Type B pancreatic cell (in vitro differentiated cells): ENCODE results near the gene SERINC5. TPM values are rescaled to one million over a fixed set of nuclear protein-coding genes. Genes with fewer than 3 reads are reported as not detected.
"Not testable (repeated sequence)": the region's sequence is repeated elsewhere in the genome, so short reads cannot be mapped to it uniquely, and the experiment has no call there.

Experiments
- DNase-seq: peaks from one replicate; pipeline ENCODE4 v3.0.0; 2021; ENCODE audit warnings: mixed read lengths; ENCODE audit not compliant: unreplicated experiment; ENCODE audit errors: extremely low spot score
- H3K27ac Mint-ChIP-seq: 2 replicates; pipeline ENCODE4 v1.8.0; 2021; ENCODE audit warnings: mild to moderate bottlenecking, mixed read lengths
- H3K27me3 Mint-ChIP-seq: 2 replicates; pipeline ENCODE4 v1.8.0; 2021; ENCODE audit warnings: mixed read lengths
- H3K36me3 Mint-ChIP-seq: 2 replicates; pipeline ENCODE4 v1.8.0; 2021; ENCODE audit warnings: mixed read lengths
- H3K4me1 Mint-ChIP-seq: one replicate; pipeline ENCODE4 v1.8.0; 2021; ENCODE audit warnings: mixed read lengths; ENCODE audit not compliant: unreplicated experiment
- H3K4me3 Mint-ChIP-seq: 2 replicates; pipeline ENCODE4 v1.8.0; 2021; ENCODE audit warnings: mild to moderate bottlenecking, mixed read lengths
- H3K9me3 Mint-ChIP-seq: 2 replicates; pipeline ENCODE4 v1.8.0; 2021; ENCODE audit warnings: mixed read lengths
- total RNA-seq: library from RNA; stranded (reverse); gene quantifications from 2 replicates; pipeline ENCODE4 v1.2.1, GENCODE V29; 2021; ENCODE audit warnings: low replicate concordance
- TF ChIP-seq, protein P1 (sequence below): fragments of 200-600 bp; sonication (generic); conservative IDR thresholded peaks from 2 replicates; pipeline ENCODE4 v1.5.0; 2021; ENCODE audit warnings: antibody characterized with exemption, mild to moderate bottlenecking

The SERINC5 gene
- total RNA-seq, 1 donor from 2014 or later, result 59.0 TPM

DNA sequence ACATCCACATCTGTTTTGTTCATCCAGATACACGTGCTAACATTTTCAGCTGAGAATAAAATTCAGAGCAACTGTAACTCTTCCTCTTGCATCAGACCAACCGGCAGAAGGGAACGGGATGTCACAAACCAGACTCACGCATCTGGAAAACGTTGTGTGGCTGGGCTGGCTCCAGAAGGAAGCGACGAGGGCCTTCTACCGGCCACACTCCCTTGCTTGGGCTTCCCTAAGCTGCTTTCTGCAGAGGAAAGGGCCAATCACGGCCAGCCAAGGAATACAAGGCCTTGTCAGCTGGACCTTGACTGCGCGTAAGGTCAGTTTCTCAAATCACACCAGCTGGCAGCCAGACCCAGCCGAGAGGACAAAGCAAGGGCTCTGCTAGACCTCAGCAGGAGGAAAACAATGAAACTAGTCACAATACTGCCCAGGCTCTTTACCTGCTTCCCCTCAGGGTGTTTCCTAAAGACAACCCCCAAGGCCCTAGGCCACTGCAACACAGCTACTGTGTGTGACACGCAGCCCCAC is 114.6 kb downstream of the SERINC5 start:
- Mint-ChIP-seq H3K36me3 (peaks cover 25% of the 10 kb centered on the region), H3K27me3 (no peaks in the 10 kb centered on the region), H3K27ac (peak overlapping the region; percentile 73), H3K9me3 (no peaks in the 10 kb centered on the region), H3K4me3 (peak overlapping the region; percentile 1), H3K4me1 (peaks cover 33% of the 10 kb centered on the region)
- TF ChIP-seq, protein P1, sequence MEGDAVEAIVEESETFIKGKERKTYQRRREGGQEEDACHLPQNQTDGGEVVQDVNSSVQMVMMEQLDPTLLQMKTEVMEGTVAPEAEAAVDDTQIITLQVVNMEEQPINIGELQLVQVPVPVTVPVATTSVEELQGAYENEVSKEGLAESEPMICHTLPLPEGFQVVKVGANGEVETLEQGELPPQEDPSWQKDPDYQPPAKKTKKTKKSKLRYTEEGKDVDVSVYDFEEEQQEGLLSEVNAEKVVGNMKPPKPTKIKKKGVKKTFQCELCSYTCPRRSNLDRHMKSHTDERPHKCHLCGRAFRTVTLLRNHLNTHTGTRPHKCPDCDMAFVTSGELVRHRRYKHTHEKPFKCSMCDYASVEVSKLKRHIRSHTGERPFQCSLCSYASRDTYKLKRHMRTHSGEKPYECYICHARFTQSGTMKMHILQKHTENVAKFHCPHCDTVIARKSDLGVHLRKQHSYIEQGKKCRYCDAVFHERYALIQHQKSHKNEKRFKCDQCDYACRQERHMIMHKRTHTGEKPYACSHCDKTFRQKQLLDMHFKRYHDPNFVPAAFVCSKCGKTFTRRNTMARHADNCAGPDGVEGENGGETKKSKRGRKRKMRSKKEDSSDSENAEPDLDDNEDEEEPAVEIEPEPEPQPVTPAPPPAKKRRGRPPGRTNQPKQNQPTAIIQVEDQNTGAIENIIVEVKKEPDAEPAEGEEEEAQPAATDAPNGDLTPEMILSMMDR, result no peak
- peak; percentile 70 for DNase-seq

DNA sequence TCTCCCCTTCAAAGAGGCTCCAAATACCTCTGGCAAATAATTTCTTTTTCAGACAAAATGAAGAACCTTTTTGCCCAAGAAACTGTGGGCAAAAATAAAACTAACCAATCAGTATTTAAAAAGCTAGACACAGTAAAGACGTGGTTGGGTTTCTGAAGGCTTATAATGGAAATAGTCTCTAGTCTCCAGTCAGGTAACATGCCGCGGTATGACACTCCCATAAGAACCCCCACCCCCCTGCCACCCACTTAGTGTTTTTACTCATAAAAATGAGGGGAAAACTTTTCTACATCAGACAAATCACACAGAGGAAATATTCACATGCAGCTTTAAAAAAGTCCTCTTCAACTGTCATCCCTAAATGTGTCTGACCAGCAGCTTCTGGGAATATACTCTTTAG is 115.4 kb downstream of the SERINC5 start:
- Mint-ChIP-seq H3K36me3 (peaks cover 25% of the 10 kb centered on the region), H3K4me1 (peaks cover 33% of the 10 kb centered on the region), H3K9me3 (no peaks in the 10 kb centered on the region), H3K27me3 (no peaks in the 10 kb centered on the region), H3K27ac (no peak overlapping the region), H3K4me3 (no peak overlapping the region)
- TF ChIP-seq, protein P1, result no peak
- DNase-seq, result no peak

DNA sequence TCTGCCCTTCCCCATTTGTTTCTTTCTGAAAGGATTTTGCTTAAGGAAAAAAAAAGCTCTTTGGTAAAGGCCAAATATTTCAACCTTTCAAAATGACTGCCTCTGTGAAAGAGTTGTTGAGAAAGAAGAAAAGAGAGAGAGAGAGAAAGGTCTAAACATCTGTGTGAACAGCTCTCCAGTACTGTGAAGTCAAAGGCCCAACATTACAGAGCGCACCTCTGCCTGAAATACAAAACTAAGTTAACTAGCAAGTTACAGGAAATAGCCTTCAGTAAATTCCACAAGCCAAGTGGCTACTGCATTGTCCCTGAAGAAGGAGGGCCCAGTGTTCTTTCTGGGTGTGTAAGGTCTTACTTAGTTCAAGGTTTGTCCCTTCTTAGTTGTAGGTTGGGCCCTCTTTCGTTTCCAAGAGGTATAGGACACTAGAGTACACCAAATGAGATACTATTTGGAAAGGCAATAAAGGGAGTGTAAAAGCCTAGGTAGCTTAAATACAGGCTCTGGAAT is 116.3 kb downstream of the SERINC5 start:
- H3K27me3 Mint-ChIP-seq, result no peaks in the 10 kb centered on the region
- DNase-seq, result no peak
- H3K4me3 Mint-ChIP-seq, result no peak overlapping the region
- peak overlapping the region; percentile 28 for H3K27ac Mint-ChIP-seq
- peaks cover 33% of the 10 kb centered on the region for H3K4me1 Mint-ChIP-seq
- no peaks in the 10 kb centered on the region for H3K9me3 Mint-ChIP-seq
- peaks cover 22% of the 10 kb centered on the region for H3K36me3 Mint-ChIP-seq
- TF ChIP-seq, protein P1, result no peak

DNA sequence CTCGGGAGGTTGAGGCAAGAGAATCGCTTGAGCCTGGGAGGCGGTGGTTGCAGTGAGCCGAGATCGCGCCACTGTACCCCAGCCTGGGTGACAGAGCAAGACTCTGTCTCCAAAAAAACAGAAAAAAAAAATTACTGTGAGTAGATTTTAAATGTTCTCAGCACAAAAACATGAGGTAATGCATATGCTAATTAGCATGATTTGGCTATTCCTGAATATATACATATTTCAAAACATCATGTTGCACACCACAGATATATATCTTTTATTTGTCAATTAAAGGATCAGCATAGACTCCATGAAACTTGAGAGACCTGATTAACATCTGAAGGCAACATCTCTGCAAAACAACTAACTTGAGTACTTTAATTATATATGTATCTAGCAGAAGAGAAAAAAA is 117.4 kb downstream of the SERINC5 start:
- H3K4me1 Mint-ChIP-seq, result peaks cover 33% of the 10 kb centered on the region
- no peak overlapping the region for H3K4me3 Mint-ChIP-seq
- H3K27ac Mint-ChIP-seq, result no peak overlapping the region
- no peaks in the 10 kb centered on the region for H3K9me3 Mint-ChIP-seq
- TF ChIP-seq, protein P1, result no peak
- peaks cover 15% of the 10 kb centered on the region for H3K36me3 Mint-ChIP-seq
- DNase-seq, result no peak
- no peaks in the 10 kb centered on the region for H3K27me3 Mint-ChIP-seq

DNA sequence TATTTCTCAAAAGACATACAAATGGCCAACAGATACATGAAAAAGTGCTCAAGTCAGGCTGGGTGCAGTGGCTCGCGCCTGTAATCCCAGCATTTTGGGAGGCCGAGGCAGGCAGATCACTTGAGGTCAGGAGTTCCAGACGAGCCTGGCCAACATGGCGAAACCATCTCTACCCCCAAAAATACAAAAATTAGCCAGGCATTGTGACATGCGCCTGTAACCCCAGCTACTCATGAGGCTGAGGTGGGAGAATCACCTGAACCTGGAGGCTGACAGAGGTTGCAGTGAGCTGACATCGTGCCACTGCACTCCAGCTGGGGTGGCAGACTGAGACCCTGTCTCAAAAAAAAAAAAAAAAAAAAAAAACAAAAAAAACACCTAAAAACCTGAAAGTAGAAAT is 119.0 kb downstream of the SERINC5 start:
- H3K4me3 Mint-ChIP-seq, H3K27ac Mint-ChIP-seq, DNase-seq, H3K27me3 Mint-ChIP-seq, H3K9me3 Mint-ChIP-seq: not testable (repeated sequence)
- peaks cover 14% of the 10 kb centered on the region for H3K36me3 Mint-ChIP-seq
- H3K4me1 Mint-ChIP-seq, result peaks cover 22% of the 10 kb centered on the region

DNA sequence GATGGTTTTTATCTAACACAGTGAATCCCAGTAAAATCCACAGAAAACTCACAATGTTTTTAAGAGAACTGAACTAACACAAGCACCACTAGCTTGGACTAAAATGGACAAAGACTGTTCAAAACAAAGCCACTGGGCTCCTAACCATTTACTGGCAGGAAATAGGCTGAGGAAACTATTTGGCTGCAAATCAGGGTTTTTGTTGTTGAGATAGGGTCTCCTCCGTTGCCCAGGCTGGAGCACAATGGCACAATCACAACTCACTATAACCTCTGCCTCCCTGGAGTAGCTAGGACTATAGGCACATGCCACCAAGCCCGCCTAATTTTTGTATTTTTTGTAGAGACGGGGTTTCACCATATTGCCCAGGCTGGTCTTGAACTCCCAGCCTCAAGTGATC is 121.0 kb downstream of the SERINC5 start:
- Mint-ChIP-seq H3K27me3 (no peaks in the 10 kb centered on the region), H3K9me3 (peaks cover 4% of the 10 kb centered on the region), H3K4me1 (peaks cover 7% of the 10 kb centered on the region), H3K4me3 (no peak overlapping the region), H3K36me3 (peaks cover 14% of the 10 kb centered on the region), H3K27ac (no peak overlapping the region)
- TF ChIP-seq, protein P1, result no peak
- no peak for DNase-seq
